ENCODE measurements around the gene FAM124B.
A peak's percentile ranks its signal among the peaks of the same experiment; 100 is the strongest.

The FAM124B gene

GRCh38 chr2:224401641-224402342 is at the start of gene FAM124B:
Gene FAM124B (minus strand): TSS chr2:224402107. CDS start chr2:224401768, 339 bp downstream.
- peak; percentile 71 for DNase-seq

- no peak for DNase-seq
These were observed 47.6 kb upstream of the FAM124B start for GRCh38 chr2:224449212-224450147.

GRCh38 chr2:224448236-224448635 is 46.3 kb upstream of the FAM124B start:
- DNase-seq: no peak

- no peak for DNase-seq
These were observed 42.9 kb upstream of the FAM124B start for GRCh38 chr2:224444783-224445182.

- DNase-seq: no peak
These were observed 42.1 kb upstream of the FAM124B start for GRCh38 chr2:224444021-224444420.

GRCh38 chr2:224442071-224442967 is 40.4 kb upstream of the FAM124B start:
- DNase-seq: no peak

GRCh38 chr2:224440988-224441387 is 39.1 kb upstream of the FAM124B start:
- DNase-seq: no peak

GRCh38 chr2:224438726-224439125 is 36.8 kb upstream of the FAM124B start:
- no peak for DNase-seq

- no peak for DNase-seq
These were observed 34.7 kb upstream of the FAM124B start for GRCh38 chr2:224436634-224437033.

- DNase-seq: no peak
These were observed 32.7 kb upstream of the FAM124B start for GRCh38 chr2:224434618-224435017.

- DNase-seq: no peak
These were observed 31.5 kb upstream of the FAM124B start for GRCh38 chr2:224433442-224433841.

GRCh38 chr2:224432003-224432579 is 30.2 kb upstream of the FAM124B start:
- no peak for DNase-seq

- no peak for DNase-seq
These were observed 27.5 kb upstream of the FAM124B start for GRCh38 chr2:224429441-224429810.

GRCh38 chr2:224428787-224429440 is 27.0 kb upstream of the FAM124B start:
- no peak for DNase-seq

GRCh38 chr2:224427471-224427870 is 25.6 kb upstream of the FAM124B start:
- no peak for DNase-seq

GRCh38 chr2:224426656-224427055 is 24.7 kb upstream of the FAM124B start:
- no peak for DNase-seq

GRCh38 chr2:224421065-224421464 is 19.2 kb upstream of the FAM124B start:
- no peak for DNase-seq

GRCh38 chr2:224417947-224418346 is 16.0 kb upstream of the FAM124B start:
- no peak for DNase-seq

GRCh38 chr2:224417361-224417729 is 15.4 kb upstream of the FAM124B start:
- DNase-seq: no peak

GRCh38 chr2:224416656-224417360 is 14.9 kb upstream of the FAM124B start:
- DNase-seq: no peak

GRCh38 chr2:224413381-224413780 is 11.5 kb upstream of the FAM124B start:
- no peak for DNase-seq

Measured in activated effector memory CD4-positive, alpha-beta T cell treated with anti-CD3 and anti-CD28 coated beads, Interleukin-2, amount 50 U/mL, for 16 hours (primary cell).